Activated CD8-positive, alpha-beta memory T cell treated with anti-CD3 and anti-CD28 coated beads, Interleukin-2, amount 50 U/mL, for 1 hour (primary cell): ENCODE data around the gene GPC6.
"Not testable (repeated sequence)": the region's sequence is repeated elsewhere in the genome, so short reads cannot be mapped to it uniquely, and the experiment has no call there.

Experiments used
- DNase-seq: peaks from one replicate; pipeline ENCODE4 v3.0.0-alpha.2; 2020; ENCODE audit errors: extremely low read depth

GPC6 gene

GRCh38 chr13:94323764-94324758 lies 1097.5 kb downstream of the GPC6 start:
- no peak for DNase-seq

GRCh38 chr13:94324767-94325540 lies 1098.3 kb downstream of the GPC6 start:
- DNase-seq, result no peak

- DNase-seq, result no peak
Observed at GRCh38 chr13:94325650-94326049, 1099.0 kb downstream of the GPC6 start.

GRCh38 chr13:94327318-94327717 lies 1100.7 kb downstream of the GPC6 start:
- no peak for DNase-seq

- no peak for DNase-seq
Observed at GRCh38 chr13:94328381-94329041, 1101.9 kb downstream of the GPC6 start.

- DNase-seq, result no peak
Observed at GRCh38 chr13:94329277-94329676, 1102.7 kb downstream of the GPC6 start.

GRCh38 chr13:94329754-94330551 lies 1103.3 kb downstream of the GPC6 start:
- no peak for DNase-seq

GRCh38 chr13:94330552-94331071 lies 1104.0 kb downstream of the GPC6 start:
- DNase-seq, result no peak

GRCh38 chr13:94331281-94331680 lies 1104.7 kb downstream of the GPC6 start:
- DNase-seq, result no peak

GRCh38 chr13:94332359-94333096 lies 1105.9 kb downstream of the GPC6 start:
- DNase-seq, result no peak

- DNase-seq, result no peak
Observed at GRCh38 chr13:94333131-94333820, 1106.7 kb downstream of the GPC6 start.

GRCh38 chr13:94335761-94336526 lies 1109.3 kb downstream of the GPC6 start:
- DNase-seq, result no peak

GRCh38 chr13:94339116-94339687 lies 1112.6 kb downstream of the GPC6 start:
- no peak for DNase-seq

- DNase-seq, result no peak
Observed at GRCh38 chr13:94342436-94343242, 1116.0 kb downstream of the GPC6 start.

GRCh38 chr13:94343243-94343585 lies 1116.6 kb downstream of the GPC6 start:
- DNase-seq, result no peak

GRCh38 chr13:94343687-94344086 lies 1117.1 kb downstream of the GPC6 start:
- DNase-seq, result not testable (repeated sequence)

- no peak for DNase-seq
Observed at GRCh38 chr13:94344126-94344818, 1117.7 kb downstream of the GPC6 start.
